GM12864 (cell line): ENCODE measurements around the gene RPS6KA3.

Source experiments
- DNase-seq: peaks from one replicate; pipeline ENCODE4 v3.0.0-alpha.2; 2011; ENCODE audit warnings: low read depth
- H3K4me3 ChIP-seq: 2 replicates; pipeline ENCODE4 v1.5.1; 2011; ENCODE audit warnings: mild to moderate bottlenecking, low read depth, low read length, control low read depth
- TF ChIP-seq, protein P1 (sequence below): IDR thresholded peaks from 2 replicates; pipeline ENCODE4 v1.5.1; 2011; ENCODE audit warnings: low read depth, mild to moderate bottlenecking, moderate library complexity, low read length, control low read depth, inconsistent platforms; ENCODE audit errors: missing control alignments

Gene RPS6KA3

GRCh38 chrX:20274121-20274520, 7.4 kb upstream of the RPS6KA3 start:
- no peak overlapping the region for H3K4me3 ChIP-seq
- no peak for DNase-seq
- TF ChIP-seq, protein P1, sequence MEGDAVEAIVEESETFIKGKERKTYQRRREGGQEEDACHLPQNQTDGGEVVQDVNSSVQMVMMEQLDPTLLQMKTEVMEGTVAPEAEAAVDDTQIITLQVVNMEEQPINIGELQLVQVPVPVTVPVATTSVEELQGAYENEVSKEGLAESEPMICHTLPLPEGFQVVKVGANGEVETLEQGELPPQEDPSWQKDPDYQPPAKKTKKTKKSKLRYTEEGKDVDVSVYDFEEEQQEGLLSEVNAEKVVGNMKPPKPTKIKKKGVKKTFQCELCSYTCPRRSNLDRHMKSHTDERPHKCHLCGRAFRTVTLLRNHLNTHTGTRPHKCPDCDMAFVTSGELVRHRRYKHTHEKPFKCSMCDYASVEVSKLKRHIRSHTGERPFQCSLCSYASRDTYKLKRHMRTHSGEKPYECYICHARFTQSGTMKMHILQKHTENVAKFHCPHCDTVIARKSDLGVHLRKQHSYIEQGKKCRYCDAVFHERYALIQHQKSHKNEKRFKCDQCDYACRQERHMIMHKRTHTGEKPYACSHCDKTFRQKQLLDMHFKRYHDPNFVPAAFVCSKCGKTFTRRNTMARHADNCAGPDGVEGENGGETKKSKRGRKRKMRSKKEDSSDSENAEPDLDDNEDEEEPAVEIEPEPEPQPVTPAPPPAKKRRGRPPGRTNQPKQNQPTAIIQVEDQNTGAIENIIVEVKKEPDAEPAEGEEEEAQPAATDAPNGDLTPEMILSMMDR = no peak

DNA sequence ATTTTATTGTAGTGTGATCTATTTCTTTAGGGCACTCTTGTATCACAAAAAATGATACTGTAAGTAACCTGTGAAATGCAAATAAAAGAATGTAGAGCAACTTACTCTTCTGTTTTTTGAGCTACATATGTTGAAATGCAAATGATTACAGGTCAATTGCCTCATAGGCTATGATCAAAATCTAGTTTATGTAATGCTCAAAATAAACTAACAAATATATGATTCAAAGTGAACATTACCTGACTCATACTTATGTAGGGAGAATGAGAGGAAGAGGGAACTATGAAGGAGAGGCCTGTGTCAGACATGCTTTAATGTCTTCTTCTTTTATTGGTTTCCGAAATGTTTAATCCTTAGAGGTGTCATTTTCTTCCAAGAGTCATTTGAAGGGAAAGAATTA, 5.0 kb upstream of the RPS6KA3 start:
- TF ChIP-seq, protein P1 = no peak
- no peak for DNase-seq
- no peak overlapping the region for H3K4me3 ChIP-seq

- TF ChIP-seq, protein P1 = no peak
- no peak overlapping the region for H3K4me3 ChIP-seq
- DNase-seq = no peak
Observed at GRCh38 chrX:20271186-20271585, 4.5 kb upstream of the RPS6KA3 start.

DNA sequence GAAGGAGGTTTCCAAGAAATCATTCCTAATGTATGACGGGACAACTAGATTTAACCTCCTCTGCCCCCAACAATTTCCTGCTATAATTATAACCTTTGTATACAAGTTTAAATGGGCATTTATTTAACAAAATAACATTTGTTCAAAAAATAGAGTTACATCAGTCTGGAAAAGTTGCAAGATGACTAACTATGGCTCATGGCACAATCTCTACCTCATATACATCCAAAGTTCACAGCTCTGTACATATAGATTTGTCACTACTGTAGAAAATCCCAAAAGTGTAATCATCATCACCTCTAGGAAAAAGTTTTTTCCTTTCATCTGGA, 3.8 kb upstream of the RPS6KA3 start:
- no peak overlapping the region for H3K4me3 ChIP-seq
- DNase-seq = no peak
- TF ChIP-seq, protein P1 = no peak

DNA sequence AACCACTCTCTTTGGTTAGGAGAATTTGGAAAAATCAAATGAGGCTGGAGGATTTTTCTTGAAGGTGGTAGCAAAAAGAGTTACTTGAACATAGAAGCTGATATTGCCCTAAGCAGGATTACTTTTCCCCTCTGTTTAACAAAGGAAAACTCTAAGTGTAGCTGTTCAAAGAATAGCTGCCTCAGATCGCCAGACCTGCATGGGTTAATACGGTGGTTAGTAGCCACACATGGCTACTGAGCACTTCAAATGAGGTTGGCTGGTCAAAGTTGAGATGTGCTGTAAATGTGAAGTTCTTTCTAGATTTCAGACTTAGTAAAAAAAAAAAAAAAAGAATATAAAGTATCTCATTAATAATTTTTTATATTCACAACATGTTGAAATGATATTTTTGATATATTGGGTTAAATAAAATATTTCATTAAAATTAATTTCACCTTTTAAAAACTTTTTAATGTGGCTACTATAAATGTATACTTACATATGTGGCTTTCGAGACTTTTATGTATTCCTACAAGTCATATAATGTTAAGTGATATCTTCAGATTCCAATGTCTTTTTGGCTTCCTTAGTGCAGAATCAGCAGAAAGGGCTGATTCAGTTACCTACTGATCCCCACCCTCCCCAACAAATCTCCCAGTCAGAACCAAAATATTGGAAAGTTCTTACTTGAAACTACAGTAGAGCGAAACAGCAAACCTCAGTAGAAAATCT, 3.3 kb upstream of the RPS6KA3 start:
- TF ChIP-seq, protein P1 = no peak
- H3K4me3 ChIP-seq = no peak overlapping the region
- no peak for DNase-seq

DNA sequence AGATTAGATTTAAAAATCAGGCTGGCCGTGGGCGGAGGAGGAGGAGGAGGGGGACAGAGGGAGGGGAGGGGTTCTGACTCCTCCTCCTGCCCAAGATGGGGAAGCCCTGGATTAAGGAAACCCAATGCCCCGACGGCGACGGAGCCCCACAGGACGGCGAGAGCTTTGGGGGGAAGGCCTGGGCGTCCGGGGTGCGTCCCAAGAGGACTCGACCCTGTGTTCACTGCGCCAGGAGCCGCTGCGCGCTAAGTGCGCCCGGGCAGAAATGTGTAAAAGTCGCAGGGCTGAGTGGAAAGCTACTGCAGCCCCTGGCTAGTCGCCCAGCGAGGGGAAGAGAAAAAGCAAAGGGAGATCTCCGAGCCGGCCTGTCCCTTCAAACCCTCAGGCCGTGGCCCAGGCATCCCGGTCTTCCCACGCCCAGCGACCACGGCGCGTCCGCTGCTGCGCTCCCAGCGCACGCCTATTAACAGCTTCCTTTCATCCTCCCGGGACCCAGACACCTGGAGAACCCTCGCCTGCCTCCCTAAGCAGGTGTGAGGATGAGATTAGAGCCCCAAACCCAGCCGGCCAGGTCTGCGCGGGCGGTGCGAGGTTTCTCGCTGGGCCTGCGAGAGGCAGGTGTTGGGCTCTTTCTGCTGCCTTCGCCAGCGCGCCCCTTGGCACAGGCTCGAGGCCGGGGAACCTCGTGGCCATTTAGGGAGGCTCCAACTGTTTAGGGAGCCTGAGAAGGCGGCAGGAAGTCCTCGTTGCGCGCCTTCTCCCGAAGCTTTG, 1.4 kb upstream of the RPS6KA3 start:
- no peak overlapping the region; the same call in 1 of the 2 replicates for H3K4me3 ChIP-seq
- TF ChIP-seq, protein P1 = no peak
- DNase-seq = no peak

- peak overlapping the region; percentile 83 for H3K4me3 ChIP-seq
- no peak for DNase-seq
- TF ChIP-seq, protein P1 = no peak
Observed at GRCh38 chrX:20267607-20267930, 860 bp upstream of the RPS6KA3 start.
